Omental fat pad (tissue), 4 donors: Measurements from ENCODE around the gene EPC2. TPM values are rescaled to one million over a fixed set of nuclear protein-coding genes. Genes with fewer than 3 reads are reported as not detected.
"Not testable (repeated sequence)": the region's sequence is repeated elsewhere in the genome, so short reads cannot be mapped to it uniquely, and the experiment has no call there.

Experiments
- ATAC-seq: fragments of 150-250 bp; one replicate; pipeline ENCODE4 v1.9.1; 2016; ENCODE audit warnings: mild to moderate bottlenecking, moderate library complexity; ENCODE audit not compliant: low FRiP score
- DNase-seq: peaks from one replicate; pipeline ENCODE4 v3.0.0-alpha.2; 2019; ENCODE audit warnings: low spot score
- total RNA-seq, 4 donors: library from RNA; depleted of rRNA; stranded (reverse); fragments of >200 nt; gene quantifications; one replicate each; pipeline ENCODE4 v1.1.0, GENCODE V29; 2016
- TF ChIP-seq, protein P1 (sequence below), 3 donors: fragments of 450-650 bp; IDR thresholded peaks; one replicate each; pipeline ENCODE4 v1.5.1; 2016 to 2017; ENCODE audit warnings: antibody characterized with exemption in 3 of 3, mild to moderate bottlenecking in 3 of 3, moderate library complexity in 2 of 3

The EPC2 gene
- total RNA-seq, 4 donors from 2014 or later, result 23.2 to 36.9 (median 28.7) TPM

DNA sequence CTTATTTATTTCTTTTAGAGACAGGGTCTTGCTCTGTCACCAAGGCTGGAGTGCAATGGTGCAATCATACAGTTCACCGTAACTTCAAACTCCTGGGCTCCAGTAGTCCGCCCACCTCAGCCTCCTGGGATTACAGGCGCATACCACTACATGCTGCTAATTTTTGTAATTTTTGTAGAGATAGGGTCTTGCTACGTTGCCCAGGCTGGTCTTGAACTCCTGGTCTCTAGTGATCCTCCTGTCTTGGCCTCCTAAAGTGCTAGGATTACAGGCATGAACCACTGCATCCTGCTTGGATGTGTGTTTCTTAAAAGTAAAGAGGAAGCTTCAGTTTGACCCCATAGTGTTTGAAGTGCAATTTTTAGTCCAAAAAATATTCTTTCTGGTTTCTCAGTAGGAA is 125.5 kb downstream of the EPC2 start:
- no peak for ATAC-seq

DNA sequence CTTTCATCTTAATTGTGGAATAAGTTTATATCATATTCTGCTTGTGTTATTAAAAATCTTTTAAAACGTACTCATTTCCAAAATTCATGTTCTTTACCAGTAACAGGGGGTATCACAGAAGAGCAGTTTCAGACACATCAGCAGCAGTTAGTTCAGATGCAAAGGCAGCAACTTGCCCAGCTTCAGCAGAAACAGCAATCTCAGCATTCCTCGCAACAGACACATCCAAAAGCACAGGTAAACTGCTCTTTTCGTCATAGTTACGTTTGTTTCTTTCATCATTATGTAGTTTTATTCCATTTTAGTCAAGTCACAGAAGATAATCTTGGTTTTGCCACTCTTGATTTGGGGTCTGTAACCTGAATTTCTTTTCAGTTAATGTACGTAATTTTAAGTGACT is 137.0 kb downstream of the EPC2 start:
- DNase-seq, result no peak
- TF ChIP-seq, protein P1, sequence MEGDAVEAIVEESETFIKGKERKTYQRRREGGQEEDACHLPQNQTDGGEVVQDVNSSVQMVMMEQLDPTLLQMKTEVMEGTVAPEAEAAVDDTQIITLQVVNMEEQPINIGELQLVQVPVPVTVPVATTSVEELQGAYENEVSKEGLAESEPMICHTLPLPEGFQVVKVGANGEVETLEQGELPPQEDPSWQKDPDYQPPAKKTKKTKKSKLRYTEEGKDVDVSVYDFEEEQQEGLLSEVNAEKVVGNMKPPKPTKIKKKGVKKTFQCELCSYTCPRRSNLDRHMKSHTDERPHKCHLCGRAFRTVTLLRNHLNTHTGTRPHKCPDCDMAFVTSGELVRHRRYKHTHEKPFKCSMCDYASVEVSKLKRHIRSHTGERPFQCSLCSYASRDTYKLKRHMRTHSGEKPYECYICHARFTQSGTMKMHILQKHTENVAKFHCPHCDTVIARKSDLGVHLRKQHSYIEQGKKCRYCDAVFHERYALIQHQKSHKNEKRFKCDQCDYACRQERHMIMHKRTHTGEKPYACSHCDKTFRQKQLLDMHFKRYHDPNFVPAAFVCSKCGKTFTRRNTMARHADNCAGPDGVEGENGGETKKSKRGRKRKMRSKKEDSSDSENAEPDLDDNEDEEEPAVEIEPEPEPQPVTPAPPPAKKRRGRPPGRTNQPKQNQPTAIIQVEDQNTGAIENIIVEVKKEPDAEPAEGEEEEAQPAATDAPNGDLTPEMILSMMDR (IDR thresholded peaks at IDR 0.05), result no peak
- no peak for ATAC-seq

More for the DNA sequence above, 125.5 kb downstream of the EPC2 start:
- TF ChIP-seq, protein P1 (IDR thresholded peaks at IDR 0.05), result no peak
- DNase-seq, result no peak

DNA sequence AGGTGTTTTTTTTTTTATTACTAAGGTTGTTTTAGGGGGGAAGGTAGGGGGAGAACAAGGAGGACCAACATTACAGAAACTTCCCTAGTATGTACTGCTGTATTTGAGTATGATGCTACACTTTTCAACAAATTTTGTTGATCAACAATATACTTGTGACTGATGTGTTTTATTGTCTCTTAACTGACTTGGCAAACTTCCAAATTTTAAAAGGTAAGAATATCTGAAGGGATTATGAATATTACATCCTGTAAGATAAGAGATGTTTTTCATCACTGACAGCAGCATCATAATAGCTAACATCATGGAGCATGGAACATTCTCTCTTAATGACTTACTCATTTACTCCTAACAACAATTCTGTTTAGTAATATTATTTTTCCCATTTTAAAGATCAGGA is 144.5 kb downstream of the EPC2 start:
- TF ChIP-seq, protein P1 (IDR thresholded peaks at IDR 0.05), result no peak
- DNase-seq (no peak), ATAC-seq (no peak)

DNA sequence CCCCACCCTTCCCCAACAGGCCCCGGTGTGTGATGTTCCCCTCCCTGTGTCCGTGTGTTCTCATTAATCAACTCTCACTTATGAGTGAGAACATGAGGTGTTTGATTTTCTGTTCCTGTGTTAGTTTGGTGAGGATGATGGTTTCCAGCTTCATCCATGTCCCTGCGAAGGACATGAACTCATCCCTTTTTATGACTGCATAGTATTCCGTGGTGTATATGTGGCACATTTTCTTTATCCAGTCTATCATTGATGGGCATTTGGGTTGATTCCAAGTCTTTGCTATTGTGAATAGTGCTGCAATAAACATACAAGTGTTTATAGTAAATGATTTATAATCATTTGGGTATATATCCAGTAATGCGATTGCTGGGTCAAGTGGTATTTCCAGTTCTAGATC is 145.6 kb downstream of the EPC2 start:
- not testable (repeated sequence) for DNase-seq, ATAC-seq

DNA sequence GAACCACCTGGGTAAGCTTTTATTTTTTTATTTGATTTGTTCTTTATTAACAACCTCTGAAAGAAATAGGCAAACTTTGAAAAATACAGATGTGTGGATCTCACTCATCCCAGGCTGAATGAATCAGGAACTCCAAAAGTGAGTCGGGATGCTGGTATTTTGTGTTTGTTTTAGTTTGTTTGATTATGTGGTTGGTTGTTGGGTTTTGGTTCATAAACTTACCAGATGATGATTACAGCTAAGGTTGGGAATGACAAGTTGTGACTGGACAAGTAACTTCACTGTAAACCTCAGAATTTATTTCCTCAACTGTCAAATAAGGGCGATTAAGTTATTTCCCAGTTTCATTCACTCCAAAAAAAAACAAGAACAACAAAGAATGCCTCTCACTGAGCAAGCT is 150.0 kb downstream of the EPC2 start:
- DNase-seq (no peak), ATAC-seq (no peak)
- TF ChIP-seq, protein P1 (IDR thresholded peaks at IDR 0.05), result no peak

DNA sequence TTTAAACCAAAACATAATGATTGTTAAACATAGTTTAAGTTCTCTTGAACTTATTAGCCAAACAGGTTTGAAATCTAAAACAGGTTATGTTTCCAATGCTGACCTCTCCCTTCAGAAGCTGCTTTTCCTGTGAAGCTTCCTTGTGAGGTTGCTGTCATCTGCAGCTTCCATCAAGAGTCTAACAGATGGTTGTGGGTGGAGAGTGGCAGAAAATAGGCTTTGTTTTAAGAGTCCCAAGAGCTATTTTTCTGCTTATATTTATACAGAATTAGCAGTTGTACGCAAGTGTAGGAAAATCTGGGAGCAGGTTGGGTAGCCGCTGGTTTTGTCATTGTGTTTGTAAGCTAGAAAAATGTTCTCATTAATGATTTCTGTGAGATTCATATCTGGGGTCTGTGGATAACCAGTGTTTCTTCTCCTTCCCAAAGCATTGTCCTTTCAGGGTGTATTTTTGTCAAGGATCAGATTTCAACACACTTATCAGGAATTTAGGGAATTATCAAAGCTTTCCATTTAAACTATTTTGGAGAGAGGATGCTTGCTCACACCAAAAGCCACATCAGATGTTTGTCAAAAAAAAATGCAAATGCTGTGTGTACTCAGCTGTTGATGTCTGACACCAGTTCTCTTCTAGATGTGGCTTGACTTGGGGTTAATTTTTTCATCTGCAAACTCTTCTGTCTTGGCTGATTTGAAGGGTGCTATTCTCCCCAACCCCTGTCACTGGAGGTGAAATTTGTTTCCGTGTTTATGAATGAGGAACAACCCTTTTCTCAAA is 152.4 kb downstream of the EPC2 start:
- ATAC-seq (no peak), DNase-seq (no peak)
- TF ChIP-seq, protein P1 (IDR thresholded peaks at IDR 0.05), result no peak

DNA sequence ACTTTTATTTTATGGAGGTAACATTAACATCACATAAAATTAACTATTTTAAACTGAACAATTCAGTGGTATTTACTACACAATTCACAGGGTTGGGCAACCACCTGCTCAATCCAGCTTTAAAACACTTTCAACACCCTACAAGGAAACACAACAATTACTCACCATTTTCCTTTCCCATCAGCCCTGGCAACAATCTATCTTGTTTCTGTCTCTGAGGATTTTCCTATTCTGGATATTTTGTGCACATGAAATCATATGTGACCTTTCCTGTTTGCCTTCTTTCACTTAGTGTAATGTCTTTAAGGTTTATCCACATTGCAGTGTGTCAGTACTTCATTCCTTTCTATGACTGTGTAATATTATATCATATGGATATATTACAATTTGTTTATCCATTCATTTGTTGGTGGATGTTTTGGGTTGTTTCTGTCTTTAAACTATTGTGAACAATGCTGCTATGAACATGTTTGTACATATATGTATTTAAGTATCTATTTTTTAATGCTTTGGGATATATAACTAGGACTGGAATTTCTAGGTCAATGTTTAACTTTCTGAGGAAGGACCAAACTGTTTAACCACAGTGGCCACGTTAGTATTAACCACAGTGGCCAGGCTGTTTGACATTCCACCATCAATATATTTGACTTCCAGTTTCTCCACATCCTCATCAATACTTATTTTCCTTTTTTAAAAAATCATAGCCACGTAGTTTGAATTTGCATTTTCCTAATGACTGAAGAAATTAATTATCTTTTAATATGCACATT is 158.1 kb downstream of the EPC2 start:
- no peak for DNase-seq
- TF ChIP-seq, protein P1 (IDR thresholded peaks at IDR 0.05), result no peak
- no peak for ATAC-seq
